ENCODE measurements around the gene CCDC17.

Gene CCDC17

GRCh38 chr1:45584351-45585109 lies 39.3 kb downstream of the CCDC17 start:
- no peaks in the 10 kb centered on the region for H3K36me3 ChIP-seq (ENCODE audit: control insufficient read depth in 1 of 2, insufficient read depth in 2 of 2, low read length in 2 of 2)
- H3K9me3 ChIP-seq (ENCODE audit: control insufficient read depth in 1 of 2, low read length in 2 of 2) = no peaks in the 10 kb centered on the region
- peak overlapping the region; percentile 100 for H3K4me3 ChIP-seq (ENCODE audit: low read depth in 1 of 2, low read length in 2 of 2)
- H3K27me3 ChIP-seq (ENCODE audit: control insufficient read depth in 1 of 2, insufficient read depth in 2 of 2, low read length in 2 of 2) = no peaks in the 10 kb centered on the region
- H3K9ac ChIP-seq (ENCODE audit: low read depth in 1 of 2, low read length in 2 of 2) = peak overlapping the region; percentile 83 to 92
- peaks cover 17 to 25% of the 10 kb centered on the region in 2 donors for H3K4me1 ChIP-seq (ENCODE audit: control insufficient read depth in 1 of 2, insufficient read depth in 2 of 2, low read length in 2 of 2)
- H3K27ac ChIP-seq (ENCODE audit: low read depth, low read length) = peak overlapping the region; percentile 90

GRCh38 chr1:45583666-45584350 lies 40.0 kb downstream of the CCDC17 start, which contains the start of gene NASP:
Gene NASP, plus strand, starts transcription at chr1:45584041. Its CDS starts 106 bp downstream, at chr1:45584147.
- H3K4me3 ChIP-seq (ENCODE audit: low read depth in 1 of 2, low read length in 2 of 2) = peak within 1 kb of the TSS; percentile 100
- H3K36me3 ChIP-seq (ENCODE audit: control insufficient read depth in 1 of 2, insufficient read depth in 2 of 2, low read length in 2 of 2) = no peaks in the 10 kb centered on the region
- peak within 1 kb of the TSS; percentile 83 to 92 for H3K9ac ChIP-seq (ENCODE audit: low read depth in 1 of 2, low read length in 2 of 2)
- peaks cover 17 to 25% of the 10 kb centered on the region in 2 donors for H3K4me1 ChIP-seq (ENCODE audit: control insufficient read depth in 1 of 2, insufficient read depth in 2 of 2, low read length in 2 of 2)
- no peaks in the 10 kb centered on the region for H3K9me3 ChIP-seq (ENCODE audit: control insufficient read depth in 1 of 2, low read length in 2 of 2)
- H3K27ac ChIP-seq (ENCODE audit: low read depth, low read length) = peak within 1 kb of the TSS; percentile 90
- H3K27me3 ChIP-seq (ENCODE audit: control insufficient read depth in 1 of 2, insufficient read depth in 2 of 2, low read length in 2 of 2) = no peaks in the 10 kb centered on the region

GRCh38 chr1:45583264-45583665 lies 40.6 kb downstream of the CCDC17 start:
- peak overlapping the region; percentile 90 for H3K27ac ChIP-seq (ENCODE audit: low read depth, low read length)
- no peaks in the 10 kb centered on the region for H3K36me3 ChIP-seq (ENCODE audit: control insufficient read depth in 1 of 2, insufficient read depth in 2 of 2, low read length in 2 of 2)
- peaks cover 17 to 25% of the 10 kb centered on the region in 2 donors for H3K4me1 ChIP-seq (ENCODE audit: control insufficient read depth in 1 of 2, insufficient read depth in 2 of 2, low read length in 2 of 2)
- H3K9me3 ChIP-seq (ENCODE audit: control insufficient read depth in 1 of 2, low read length in 2 of 2) = no peaks in the 10 kb centered on the region
- no peaks in the 10 kb centered on the region for H3K27me3 ChIP-seq (ENCODE audit: control insufficient read depth in 1 of 2, insufficient read depth in 2 of 2, low read length in 2 of 2)
- H3K9ac ChIP-seq (ENCODE audit: low read depth in 1 of 2, low read length in 2 of 2) = peak overlapping the region; percentile 83 to 92
- peak overlapping the region; percentile 100 for H3K4me3 ChIP-seq (ENCODE audit: low read depth in 1 of 2, low read length in 2 of 2)

GRCh38 chr1:45574105-45574626 lies 49.7 kb downstream of the CCDC17 start:
- Histone ChIP-seq H3K36me3 (ENCODE audit: control insufficient read depth in 1 of 2, insufficient read depth in 2 of 2, low read length in 2 of 2) (peaks cover 7 to 22% of the 10 kb centered on the region in 2 donors), H3K27ac (ENCODE audit: low read depth, low read length) (no peak overlapping the region), H3K9ac (ENCODE audit: low read depth in 1 of 2, low read length in 2 of 2) (no peak overlapping the region), H3K4me1 (ENCODE audit: control insufficient read depth in 1 of 2, insufficient read depth in 2 of 2, low read length in 2 of 2) (no peaks in the 10 kb centered on the region), H3K9me3 (ENCODE audit: control insufficient read depth in 1 of 2, low read length in 2 of 2) (no peaks in the 10 kb centered on the region), H3K27me3 (ENCODE audit: control insufficient read depth in 1 of 2, insufficient read depth in 2 of 2, low read length in 2 of 2) (no peaks in the 10 kb centered on the region), H3K4me3 (ENCODE audit: low read depth in 1 of 2, low read length in 2 of 2) (no peak overlapping the region)

- H3K27me3 ChIP-seq (ENCODE audit: control insufficient read depth in 1 of 2, insufficient read depth in 2 of 2, low read length in 2 of 2) = no peaks in the 10 kb centered on the region
- H3K9ac ChIP-seq (ENCODE audit: low read depth in 1 of 2, low read length in 2 of 2) = no peak overlapping the region
- H3K27ac ChIP-seq (ENCODE audit: low read depth, low read length) = no peak overlapping the region
- H3K4me3 ChIP-seq (ENCODE audit: low read depth in 1 of 2, low read length in 2 of 2) = no peak overlapping the region
- no peaks in the 10 kb centered on the region for H3K4me1 ChIP-seq (ENCODE audit: control insufficient read depth in 1 of 2, insufficient read depth in 2 of 2, low read length in 2 of 2)
- H3K36me3 ChIP-seq (ENCODE audit: control insufficient read depth in 1 of 2, insufficient read depth in 2 of 2, low read length in 2 of 2) = peaks cover 14 to 31% of the 10 kb centered on the region in 2 donors
- H3K9me3 ChIP-seq (ENCODE audit: control insufficient read depth in 1 of 2, low read length in 2 of 2) = no peaks in the 10 kb centered on the region
Measured at GRCh38 chr1:45573231-45573804, 50.5 kb downstream of the CCDC17 start.

GRCh38 chr1:45570631-45571030 lies 53.2 kb downstream of the CCDC17 start:
- H3K27me3 ChIP-seq (ENCODE audit: control insufficient read depth in 1 of 2, insufficient read depth in 2 of 2, low read length in 2 of 2) = no peaks in the 10 kb centered on the region
- no peak overlapping the region for H3K27ac ChIP-seq (ENCODE audit: low read depth, low read length)
- H3K4me1 ChIP-seq (ENCODE audit: control insufficient read depth in 1 of 2, insufficient read depth in 2 of 2, low read length in 2 of 2) = no peaks in the 10 kb centered on the region
- H3K36me3 ChIP-seq (ENCODE audit: control insufficient read depth in 1 of 2, insufficient read depth in 2 of 2, low read length in 2 of 2) = peaks cover 34 to 51% of the 10 kb centered on the region in 2 donors
- H3K9me3 ChIP-seq (ENCODE audit: control insufficient read depth in 1 of 2, low read length in 2 of 2) = no peaks in the 10 kb centered on the region
- no peak overlapping the region for H3K9ac ChIP-seq (ENCODE audit: low read depth in 1 of 2, low read length in 2 of 2)
- H3K4me3 ChIP-seq (ENCODE audit: low read depth in 1 of 2, low read length in 2 of 2) = no peak overlapping the region

All from duodenal mucosa (tissue), 2 donors.